K562 (cell line): ENCODE data around the gene DMRT2. TPM values are rescaled to one million over a fixed set of nuclear protein-coding genes. Genes with fewer than 3 reads are reported as not detected.

Experiments used
- ATAC-seq: fragments of 200-7000 bp; cut with Tn5 transposase; 3 replicates; pipeline ENCODE4 v1.9.1; 2020; ENCODE audit warnings: moderate library complexity
- BruUV-seq: library from RNA; stranded (reverse); fragments of 400-500 nt; replicated peaks from 2 replicates; lab custom pipeline; 2021; lab: Mats Ljungman, UMichigan
- CTCF ChIA-PET: fragments of 300-600 bp; formaldehyde crosslinking; extraction: SDS; loops from one replicate; lab custom pipeline; 2021; ENCODE audit warnings: low intra/inter-chr PET ratio; lab: Yijun Ruan, JAX
- POLR2A ChIA-PET: fragments of 300-600, 350-650 bp; sonication (Branson Sonifier 250); formaldehyde crosslinking; extraction: SDS; loops from one replicate; lab custom pipeline; 2021; ENCODE audit warnings: antibody characterized with exemption, inconsistent platforms; lab: Yijun Ruan, JAX
- DNase-seq, 4 experiments: peaks; one replicate each; pipeline versions ENCODE4 v3.0.0 to v3.0.0-alpha.2; 2011 to 2018; ENCODE audit warnings: low spot score in 3 of 4, mixed read lengths in 3 of 4; ENCODE audit errors: extremely low read depth in 1 of 4
- FAIRE-seq: peaks from 2 replicates; lab custom pipeline; 2011; peaks lifted over from hg19 to GRCh38; lab: Jason Lieb, UNC
- H2AFZ ChIP-seq: 2 replicates; pipeline ENCODE4 v1.6.0; 2011; ENCODE audit warnings: low read depth, low read length, control low read depth, inconsistent platforms
- H3K27ac ChIP-seq: fragments of 200-600 bp; 3 replicates; pipeline ENCODE4 v1.8.0; 2011; ENCODE audit warnings: low read depth, mild to moderate bottlenecking, control low read depth, inconsistent platforms, low read length, moderate library complexity, mixed read lengths; ENCODE audit errors: extremely low read depth
- H3K27me3 ChIP-seq, 2 experiments: fragments of 300-600 bp in 1 of 2; 2 replicates in 1 of 2; 3 replicates in 1 of 2; pipeline versions ENCODE4 v1.6.0 to v1.8.0; 2011; ENCODE audit warnings: inconsistent platforms in 2 of 2, low read length in 2 of 2, mild to moderate bottlenecking in 1 of 2, mixed read lengths in 1 of 2, moderate library complexity in 1 of 2; ENCODE audit not compliant: control insufficient read depth in 2 of 2, insufficient read depth in 2 of 2
- H3K36me3 ChIP-seq: fragments of 300-600 bp; 3 replicates; pipeline ENCODE4 v1.8.0; 2011; ENCODE audit warnings: mild to moderate bottlenecking, low read length, inconsistent platforms; ENCODE audit not compliant: control insufficient read depth, insufficient read depth
- H3K4me1 ChIP-seq, 2 experiments: fragments of 200-600 bp in 1 of 2; replicated peaks in 1 of 2; 2 replicates in 1 of 2; 3 replicates in 1 of 2; pipeline versions ENCODE4 v1.5.1 to v1.8.0; 2011; ENCODE audit warnings: inconsistent platforms in 2 of 2, low read length in 2 of 2, mild to moderate bottlenecking in 1 of 2, mixed read lengths in 1 of 2, moderate library complexity in 1 of 2; ENCODE audit not compliant: control insufficient read depth in 2 of 2, insufficient read depth in 2 of 2
- H3K4me2 ChIP-seq: 2 replicates; pipeline ENCODE4 v1.6.1; 2011; ENCODE audit warnings: low read length, control low read depth, inconsistent platforms, mixed read lengths; ENCODE audit not compliant: insufficient read depth
- H3K4me3 ChIP-seq: fragments of 200-600 bp; sonication (generic), shearing (Covaris generic); 2 replicates; pipeline ENCODE4 v1.5.1; 2016; ENCODE audit warnings: control low read depth, inconsistent platforms
- H3K79me2 ChIP-seq: fragments of 200-600 bp; 3 replicates; pipeline ENCODE4 v1.8.0; 2011; ENCODE audit warnings: low read length, inconsistent platforms; ENCODE audit not compliant: control insufficient read depth, insufficient read depth
- H3K9ac ChIP-seq, 2 experiments: 2 replicates each; pipeline versions ENCODE4 v1.6.0 to v1.6.1; 2011; ENCODE audit warnings: low read depth in 2 of 2, low read length in 2 of 2, control low read depth in 1 of 2, inconsistent platforms in 1 of 2, mild to moderate bottlenecking in 1 of 2, mixed read lengths in 1 of 2; ENCODE audit not compliant: insufficient read depth in 1 of 2
- H3K9me1 ChIP-seq: one replicate; pipeline ENCODE4 v1.6.0; 2011; ENCODE audit warnings: inconsistent platforms, mild to moderate bottlenecking, low read length, moderate library complexity; ENCODE audit not compliant: control insufficient read depth, insufficient read depth
- H3K9me3 ChIP-seq: replicated peaks from 2 replicates; pipeline ENCODE4 v1.5.1; 2011; ENCODE audit warnings: low read depth, low read length, inconsistent platforms; ENCODE audit not compliant: control insufficient read depth, insufficient read depth
- H4K20me1 ChIP-seq: replicated peaks from 2 replicates; pipeline ENCODE4 v1.6.1; 2011; ENCODE audit warnings: low read length, inconsistent platforms, mixed read lengths; ENCODE audit not compliant: control insufficient read depth, insufficient read depth
- FOXO4 ChIP-seq: fragments of 450-650 bp; formaldehyde crosslinking; IDR thresholded peaks from 2 replicates; pipeline ENCODE4 v1.4.0; 2020; ENCODE audit warnings: mild to moderate bottlenecking, moderate library complexity
- MTA3 ChIP-seq: fragments of 450-650 bp; formaldehyde crosslinking; IDR thresholded peaks from 2 replicates; pipeline ENCODE4 v1.6.1; 2017; ENCODE audit warnings: mild to moderate bottlenecking, borderline replicate concordance
- NRF1 ChIP-seq, 2 experiments: fragments of 450-650 bp; IDR thresholded peaks in 1 of 2; conservative IDR thresholded peaks in 1 of 2; 2 replicates each; pipeline ENCODE4 v1.6.1; 2014; ENCODE audit warnings: mild to moderate bottlenecking in 2 of 2
- ZMIZ1 ChIP-seq, 2 experiments: fragments of 150-350 bp in 1 of 2; IDR thresholded peaks; 2 replicates each; pipeline ENCODE4 v1.6.1; 2012 to 2016; ENCODE audit warnings: low read depth in 2 of 2, low read length in 2 of 2, mild to moderate bottlenecking in 1 of 2, moderate library complexity in 1 of 2
- ZNF212 ChIP-seq: fragments of 450-650 bp; formaldehyde crosslinking; IDR thresholded peaks from 2 replicates; pipeline ENCODE4 v1.4.0; 2020; ENCODE audit warnings: mild to moderate bottlenecking
- WGBS: fragments of 100-300 bp; shearing (Covaris generic); methylation state at CpG from one replicate; pipeline ENCODE4 v1.1.6; 2016; ENCODE audit warnings: low coverage, mixed read lengths; ENCODE audit not compliant: insufficient coverage; ENCODE audit errors: missing lambda C conversion rate; 5-methylcytosine and 5-hydroxymethylcytosine counted together
- in situ Hi-C: fragments of 300-500 bp; cut with MboI; formaldehyde crosslinking; loops from 4 replicates; pipeline ENCODE4 v1.15.0; 2018; ENCODE audit warnings: inconsistent platforms, mixed read lengths
- intact Hi-C: fragments of 100-400 bp; cut with micrococcal nuclease; formaldehyde crosslinking; loops from 2 replicates; pipeline ENCODE4 v1.14.2; 2022
- polyA plus RNA-seq, 8 experiments: library from polyadenylated mRNA; depleted of rRNA in 4 of 8; stranded (reverse) in 5 of 8; unstranded in 3 of 8; fragments of >200 nt; fragmentation: Nextera tagmentation in 2 of 8; fragmentation: Illumina TruSeq in 1 of 8; extraction: Ambion mirVana in 2 of 8; extraction: Trizol in 1 of 8; gene quantifications; 2 replicates each; pipeline versions ENCODE4 v1.2.1 to v1.2.3, GENCODE V29; 2011 to 2014; ENCODE audit warnings: inconsistent platforms in 1 of 8, missing spikeins in 1 of 8
- total RNA-seq, 7 experiments: library from RNA; depleted of rRNA in 6 of 7; stranded (reverse); fragments of >200 nt in 6 of 7; fragmentation: Illumina TruSeq in 2 of 7; extraction: Trizol in 2 of 7; gene quantifications; 2 replicates each; pipeline versions ENCODE4 v1.2.1 to v1.2.3, GENCODE V29; 2011 to 2021; ENCODE audit warnings: low replicate concordance in 1 of 7

DMRT2 gene
- total and polyA plus RNA-seq, 9 of the 15 experiments (the other 6 are each of a cell fraction or from before 2014, with no cell fraction given), result not detected

GRCh38 chr9:1083325-1083913 is 33.3 kb downstream of the DMRT2 start:
- Histone ChIP-seq H4K20me1 (no peaks in the 10 kb centered on the region), H3K27me3 (no peaks in the 10 kb centered on the region), H3K9me3 (no peaks in the 10 kb centered on the region), H3K36me3 (no peaks in the 10 kb centered on the region), H3K27ac (no peak overlapping the region), H3K9ac (no peak overlapping the region), H3K4me3 (no peak overlapping the region), H3K4me2 (no peak overlapping the region), H2AFZ (no peak overlapping the region), H3K4me1 (no peaks in the 10 kb centered on the region), H3K79me2 (no peaks in the 10 kb centered on the region), H3K9me1 (no peaks in the 10 kb centered on the region)
- DNase-seq (no peak), ATAC-seq (no peak), FAIRE-seq (no peak)
- no TSS peak for BruUV-seq
- CTCF ChIA-PET, result no interaction called here
- intact Hi-C loops, result no loop called here
- in situ Hi-C loops, result no loop called here
- POLR2A ChIA-PET, result no interaction called here
- TF ChIP-seq FOXO4 (CRISPR knock-in tag) (no peak), MTA3 (no peak), NRF1 (conservative IDR thresholded peaks at IDR 0.05 in 1 of 2, IDR thresholded peaks at IDR 0.05 in 1 of 2) (peak; percentile 58 to 59), ZNF212 (CRISPR knock-in tag) (no peak), ZMIZ1 (IDR thresholded peaks at IDR 0.05; ENCODE audit: low read depth in 2 of 2, low read length in 2 of 2) (no peak)
- 0% methylated on average over 12 of the region's 13 CpGs for WGBS
